Mucosa of stomach (tissue), 1 donor: Measurements from ENCODE around the gene SYT14.
"Not testable (repeated sequence)": the region's sequence is repeated elsewhere in the genome, so short reads cannot be mapped to it uniquely, and the experiment has no call there.

Experiments
- H3K27me3 ChIP-seq: one replicate; pipeline ENCODE4 v1.7.0; 2013; ENCODE audit warnings: mild to moderate bottlenecking, low read length; ENCODE audit not compliant: control insufficient read depth, insufficient read depth
- H3K36me3 ChIP-seq: one replicate; pipeline ENCODE4 v1.7.0; 2013; ENCODE audit warnings: low read length; ENCODE audit not compliant: control insufficient read depth, insufficient read depth
- H3K4me1 ChIP-seq: one replicate; pipeline ENCODE4 v1.7.0; 2013; ENCODE audit warnings: mild to moderate bottlenecking, low read length; ENCODE audit not compliant: control insufficient read depth, insufficient read depth
- H3K4me3 ChIP-seq: one replicate; pipeline ENCODE4 v1.7.0; 2013; ENCODE audit warnings: low read length
- H3K9ac ChIP-seq: one replicate; pipeline ENCODE4 v1.7.0; 2013; ENCODE audit warnings: mild to moderate bottlenecking, low read length, moderate library complexity
- H3K9me3 ChIP-seq: one replicate; pipeline ENCODE4 v1.7.0; 2013; ENCODE audit warnings: mild to moderate bottlenecking, low read length, moderate library complexity; ENCODE audit not compliant: control insufficient read depth
- donor health status: Pancreatic carcinoma.

The SYT14 gene

DNA sequence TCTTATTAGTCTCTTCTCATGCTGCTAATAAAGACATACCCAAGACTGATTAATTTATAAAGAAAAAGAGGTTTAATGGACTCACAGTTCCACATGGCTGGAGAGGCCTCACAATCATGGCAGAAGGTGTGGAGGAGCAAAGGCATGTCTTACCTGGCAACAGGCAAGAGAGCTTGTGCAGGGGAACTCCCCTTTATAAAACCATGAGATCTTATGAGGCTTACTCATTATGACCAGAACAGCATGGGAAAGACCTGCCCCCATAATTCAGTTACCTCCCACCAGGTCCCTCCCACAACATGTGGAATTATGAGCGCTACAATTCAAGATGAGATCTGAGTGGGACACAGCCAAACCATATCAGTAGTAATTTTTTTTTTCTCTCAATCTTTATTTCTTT, 33.2 kb upstream of the SYT14 start:
- not testable (repeated sequence) for H3K9me3 ChIP-seq, H3K36me3 ChIP-seq, H3K4me1 ChIP-seq, H3K4me3 ChIP-seq, H3K27me3 ChIP-seq, H3K9ac ChIP-seq

DNA sequence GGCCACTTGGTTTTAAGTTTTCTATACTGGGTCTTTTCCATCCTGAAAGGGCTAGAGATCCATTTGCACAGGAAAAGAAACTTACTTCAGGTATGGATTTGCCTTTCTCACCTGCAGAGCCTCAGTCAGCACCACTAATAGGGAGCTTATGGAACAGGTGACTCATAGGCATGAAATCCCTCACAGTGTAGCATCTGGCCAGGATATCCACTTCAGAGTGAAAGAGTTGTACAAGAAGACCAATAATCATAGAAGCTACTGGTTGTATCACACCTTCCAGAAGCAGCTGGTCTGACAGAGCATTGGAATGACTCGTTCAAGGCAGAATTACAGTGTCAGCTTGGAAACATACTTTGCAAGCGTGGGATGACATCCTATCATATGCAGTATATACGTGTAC, 26.3 kb upstream of the SYT14 start:
- Histone ChIP-seq H3K4me3 (no peak overlapping the region), H3K9me3 (no peaks in the 10 kb centered on the region), H3K27me3 (no peaks in the 10 kb centered on the region), H3K36me3 (no peaks in the 10 kb centered on the region), H3K4me1 (no peaks in the 10 kb centered on the region), H3K9ac (no peak overlapping the region)

DNA sequence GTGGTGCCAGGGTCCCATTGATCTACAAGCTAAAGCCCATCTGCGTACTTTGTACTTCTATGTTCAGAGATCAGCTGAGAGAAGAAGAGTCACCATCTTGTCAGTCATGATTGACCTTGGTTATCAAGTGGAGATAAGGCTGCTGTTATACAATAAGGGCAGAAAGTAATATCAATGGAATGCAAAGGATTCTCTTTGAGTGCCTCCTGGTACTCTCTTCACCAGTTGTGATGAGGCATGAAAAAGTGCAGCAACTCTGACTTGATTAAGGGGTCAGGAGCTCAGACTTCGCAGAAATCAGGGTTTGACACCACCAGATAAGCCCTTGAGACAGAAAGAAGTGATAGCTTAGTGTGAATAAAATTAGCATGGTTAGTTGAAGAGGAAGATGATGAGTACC, 25.7 kb upstream of the SYT14 start:
- no peaks in the 10 kb centered on the region for H3K9me3 ChIP-seq
- no peaks in the 10 kb centered on the region for H3K36me3 ChIP-seq
- H3K27me3 ChIP-seq, result no peaks in the 10 kb centered on the region
- no peak overlapping the region for H3K4me3 ChIP-seq
- H3K9ac ChIP-seq, result no peak overlapping the region
- H3K4me1 ChIP-seq, result no peaks in the 10 kb centered on the region

DNA sequence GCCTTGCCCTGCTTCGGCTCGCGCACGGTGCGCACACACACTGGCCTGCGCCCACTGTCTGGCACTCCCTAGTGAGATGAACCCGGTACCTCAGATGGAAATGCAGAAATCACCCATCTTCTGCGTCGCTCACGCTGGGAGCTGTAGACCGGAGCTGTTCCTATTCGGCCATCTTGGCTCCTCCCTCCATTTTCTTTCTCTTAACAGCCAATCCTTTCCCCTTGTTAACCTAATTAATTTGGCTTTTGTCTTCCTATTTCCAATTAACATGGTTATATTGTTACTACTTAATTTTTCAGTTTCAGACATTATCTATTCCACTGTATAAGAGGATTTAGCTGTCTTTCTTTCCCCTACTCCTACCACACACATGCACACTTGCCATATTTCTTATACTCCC, 18.4 kb upstream of the SYT14 start:
- not testable (repeated sequence) for H3K4me3 ChIP-seq, H3K36me3 ChIP-seq, H3K4me1 ChIP-seq, H3K9me3 ChIP-seq, H3K9ac ChIP-seq, H3K27me3 ChIP-seq

DNA sequence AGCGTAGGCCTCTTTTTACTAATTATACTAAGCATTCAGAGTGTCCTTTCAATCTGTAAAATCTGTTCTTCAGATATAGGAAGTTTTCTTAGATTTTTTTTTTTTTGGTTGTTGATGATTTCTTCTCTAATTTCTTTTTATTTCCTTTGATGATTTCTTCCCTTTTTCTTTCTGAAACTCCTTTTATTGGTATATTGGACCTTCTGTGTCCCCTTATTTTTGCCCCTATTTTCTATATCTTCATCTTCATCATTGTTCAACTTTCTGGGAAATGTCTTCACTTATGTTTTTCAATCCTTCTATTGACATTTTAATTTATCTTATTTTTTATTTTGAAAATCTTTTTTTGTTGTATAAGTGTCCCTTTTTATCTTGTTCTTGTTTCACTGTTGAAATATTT, 17.2 kb upstream of the SYT14 start:
- Histone ChIP-seq H3K36me3 (no peaks in the 10 kb centered on the region), H3K4me3 (no peak overlapping the region), H3K27me3 (no peaks in the 10 kb centered on the region), H3K9ac (no peak overlapping the region), H3K9me3 (no peaks in the 10 kb centered on the region), H3K4me1 (no peaks in the 10 kb centered on the region)

DNA sequence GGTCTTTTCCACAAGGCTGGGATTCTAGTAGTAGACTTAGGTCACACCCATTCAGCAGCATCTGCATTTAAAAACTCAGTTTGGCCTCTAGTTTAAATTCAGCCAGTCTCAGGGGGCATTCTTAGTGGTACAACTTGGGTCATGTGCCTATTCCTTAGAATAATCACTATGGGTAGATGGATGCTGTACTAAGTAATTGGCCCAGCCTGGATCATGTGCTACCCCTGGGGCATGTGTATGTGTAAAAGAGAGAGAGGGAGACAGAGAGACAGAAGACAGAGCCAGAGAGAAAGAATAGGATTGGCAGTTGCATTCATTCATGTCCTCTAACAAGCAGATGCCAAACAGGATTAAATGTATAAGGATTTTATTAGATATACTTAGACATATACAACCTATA, 13.6 kb upstream of the SYT14 start:
- Histone ChIP-seq H3K4me3 (no peak overlapping the region), H3K27me3 (no peaks in the 10 kb centered on the region), H3K4me1 (no peaks in the 10 kb centered on the region), H3K9me3 (no peaks in the 10 kb centered on the region), H3K9ac (no peak overlapping the region), H3K36me3 (no peaks in the 10 kb centered on the region)

DNA sequence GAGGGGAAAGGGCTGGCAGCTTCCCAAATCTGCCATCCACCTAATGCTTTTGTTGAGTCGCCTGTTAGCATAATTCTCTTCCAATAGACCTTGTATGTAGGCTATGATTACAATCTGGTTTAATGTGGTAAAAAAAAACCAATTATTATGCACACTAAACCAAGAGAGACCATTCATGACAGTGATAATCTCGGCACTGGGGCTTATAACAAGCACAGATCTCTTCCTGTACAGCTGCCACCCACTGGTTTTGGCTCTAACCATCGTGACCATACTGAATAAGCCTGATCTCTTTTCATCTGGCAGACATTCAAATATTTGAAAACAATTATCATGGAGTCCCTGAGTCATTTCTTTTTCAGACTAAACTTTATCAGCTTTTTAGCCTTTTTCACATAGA, 12.0 kb upstream of the SYT14 start:
- H3K9me3 ChIP-seq, result no peaks in the 10 kb centered on the region
- no peaks in the 10 kb centered on the region for H3K4me1 ChIP-seq
- no peak overlapping the region for H3K9ac ChIP-seq
- H3K4me3 ChIP-seq, result no peak overlapping the region
- H3K27me3 ChIP-seq, result no peaks in the 10 kb centered on the region
- H3K36me3 ChIP-seq, result no peaks in the 10 kb centered on the region

DNA sequence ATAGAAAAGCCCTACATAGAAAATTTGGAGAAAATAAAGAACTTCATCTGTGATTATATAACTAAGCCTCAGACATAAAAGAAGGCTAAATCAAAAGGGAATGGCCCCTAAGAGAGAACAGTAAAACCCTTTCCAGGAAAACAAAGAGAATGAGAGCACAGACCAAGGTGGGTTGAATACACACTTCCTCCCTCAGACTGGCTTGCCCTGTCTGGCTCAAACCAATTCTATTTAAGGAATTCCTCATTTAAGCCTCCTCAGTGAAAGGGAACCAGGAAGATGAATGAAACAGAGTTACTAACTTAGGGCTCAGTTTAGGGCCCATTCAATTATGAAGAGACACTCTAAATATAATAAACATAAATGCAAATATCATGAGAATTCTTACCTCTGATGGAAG, 10.6 kb upstream of the SYT14 start:
- Histone ChIP-seq H3K4me3 (no peak overlapping the region), H3K27me3 (no peaks in the 10 kb centered on the region), H3K9me3 (no peaks in the 10 kb centered on the region), H3K9ac (no peak overlapping the region), H3K36me3 (no peaks in the 10 kb centered on the region), H3K4me1 (no peaks in the 10 kb centered on the region)

DNA sequence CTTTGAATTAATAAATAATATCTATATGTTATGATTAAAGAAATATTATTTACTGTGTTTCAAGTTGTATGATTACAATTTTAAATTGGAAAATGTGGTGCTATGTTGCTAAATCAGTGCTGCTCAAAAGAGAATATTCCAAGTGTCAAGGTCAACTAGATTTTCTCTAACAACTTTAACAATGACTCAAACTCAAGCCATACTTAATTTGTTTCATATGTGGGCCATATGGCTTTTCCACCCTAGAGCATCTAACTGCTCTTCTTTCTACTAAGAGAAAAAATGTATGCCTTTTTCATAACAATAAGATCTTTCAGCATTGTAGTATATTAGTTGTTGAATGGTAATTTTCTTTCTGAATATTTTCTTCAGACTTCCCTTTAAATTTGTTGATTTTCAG, 8.3 kb upstream of the SYT14 start:
- Histone ChIP-seq H3K4me1 (no peaks in the 10 kb centered on the region), H3K4me3 (no peak overlapping the region), H3K9me3 (no peaks in the 10 kb centered on the region), H3K36me3 (no peaks in the 10 kb centered on the region), H3K27me3 (no peaks in the 10 kb centered on the region), H3K9ac (no peak overlapping the region)

DNA sequence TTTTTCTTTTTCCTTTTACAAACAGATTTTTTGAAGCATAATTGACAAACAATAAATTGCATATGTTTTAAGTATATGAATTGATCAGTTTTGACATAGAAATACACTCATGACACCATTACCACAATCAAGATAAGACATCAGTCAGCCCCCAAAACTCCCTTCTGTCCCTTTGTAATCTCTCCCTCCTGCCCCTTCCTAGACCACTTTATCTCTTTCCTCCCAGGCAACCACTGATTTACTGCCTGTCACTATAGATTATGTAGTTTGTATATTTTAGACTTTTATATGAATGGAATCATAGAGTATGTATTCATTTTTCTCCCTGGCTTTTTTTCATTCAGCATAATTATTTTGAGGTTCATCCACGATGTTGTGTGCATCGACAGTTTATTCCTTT, 6.9 kb upstream of the SYT14 start:
- H3K9ac ChIP-seq, result no peak overlapping the region
- no peaks in the 10 kb centered on the region for H3K4me1 ChIP-seq
- H3K36me3 ChIP-seq, result no peaks in the 10 kb centered on the region
- H3K9me3 ChIP-seq, result no peaks in the 10 kb centered on the region
- H3K4me3 ChIP-seq, result no peak overlapping the region
- no peaks in the 10 kb centered on the region for H3K27me3 ChIP-seq

DNA sequence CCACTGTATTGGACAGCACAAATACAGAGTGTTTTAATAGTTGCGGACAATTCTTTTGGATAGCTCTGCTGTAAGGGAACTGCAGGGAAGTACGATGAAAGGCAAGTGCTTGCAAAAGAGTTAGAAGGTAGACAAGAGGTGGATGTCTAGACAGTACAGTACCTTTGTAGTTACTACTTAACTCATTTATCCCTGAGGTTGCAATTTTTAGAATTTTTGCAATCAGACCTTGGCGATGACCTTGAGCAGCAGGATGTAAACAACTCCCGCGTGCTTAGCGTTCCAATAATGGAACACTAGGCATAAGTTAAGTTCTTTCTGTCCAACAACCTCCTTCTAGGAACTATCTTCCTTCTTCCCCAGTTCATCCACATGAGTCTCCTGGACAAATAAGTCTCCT, 1.9 kb upstream of the SYT14 start:
- Histone ChIP-seq H3K9ac (no peak overlapping the region), H3K4me1 (no peaks in the 10 kb centered on the region), H3K36me3 (no peaks in the 10 kb centered on the region), H3K9me3 (no peaks in the 10 kb centered on the region), H3K27me3 (peaks cover 24% of the 10 kb centered on the region), H3K4me3 (no peak overlapping the region)

DNA sequence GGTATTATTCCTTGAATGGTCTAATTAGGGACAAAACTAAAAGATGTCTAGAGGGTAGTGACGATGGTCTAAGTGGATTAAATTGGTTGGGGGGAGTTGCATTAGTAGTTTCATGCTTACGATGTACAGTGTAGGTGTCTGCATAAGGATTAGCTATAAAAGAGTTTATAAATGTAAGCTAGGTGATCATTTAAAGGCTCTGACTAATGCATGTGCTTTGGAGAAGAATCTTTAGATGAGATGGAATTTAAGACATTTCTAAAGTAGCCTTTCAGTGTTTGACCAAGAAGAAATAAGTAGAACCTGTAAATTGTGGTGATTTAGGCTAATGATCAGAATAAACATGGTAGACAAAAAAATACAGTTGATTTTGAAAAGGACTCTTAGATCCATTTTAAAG, 7.4 kb downstream of the SYT14 start:
- H3K9ac ChIP-seq, result no peak overlapping the region
- H3K4me3 ChIP-seq, result no peak overlapping the region
- H3K27me3 ChIP-seq, result no peaks in the 10 kb centered on the region
- H3K36me3 ChIP-seq, result no peaks in the 10 kb centered on the region
- H3K4me1 ChIP-seq, result no peaks in the 10 kb centered on the region
- H3K9me3 ChIP-seq, result no peaks in the 10 kb centered on the region

DNA sequence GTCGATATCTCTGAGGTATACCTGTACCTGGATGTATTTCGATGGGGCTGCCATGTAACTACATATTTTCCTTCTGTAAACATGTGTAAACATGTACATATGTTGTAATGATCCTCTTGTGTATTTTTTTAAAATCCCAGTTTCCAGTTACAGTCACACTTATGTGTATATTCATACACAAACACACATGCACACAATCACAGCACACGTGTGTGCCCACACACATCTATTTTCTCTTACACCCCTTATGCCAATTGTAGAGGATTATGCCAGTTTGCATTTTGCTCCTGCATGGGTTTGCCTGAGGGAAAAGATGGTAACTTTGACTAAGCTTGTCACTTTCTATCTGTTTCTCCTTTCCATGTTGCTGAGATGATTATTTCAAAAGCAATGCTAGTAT, 10.1 kb downstream of the SYT14 start:
- no peaks in the 10 kb centered on the region for H3K4me1 ChIP-seq
- no peaks in the 10 kb centered on the region for H3K9me3 ChIP-seq
- no peak overlapping the region for H3K4me3 ChIP-seq
- no peaks in the 10 kb centered on the region for H3K27me3 ChIP-seq
- H3K9ac ChIP-seq, result no peak overlapping the region
- no peaks in the 10 kb centered on the region for H3K36me3 ChIP-seq
